HepG2 (cell line): ENCODE data around the gene DTNA. TPM values are rescaled to one million over a fixed set of nuclear protein-coding genes. Genes with fewer than 3 reads are reported as not detected.

Source experiments
- ATAC-seq: fragments of 200-7000 bp; cut with Tn5 transposase; 3 replicates; pipeline ENCODE4 v1.9.1; 2020; ENCODE audit warnings: mild to moderate bottlenecking, moderate library complexity
- BruUV-seq: library from RNA; stranded (reverse); fragments of 400-500 nt; replicated peaks from 2 replicates; lab custom pipeline; 2021; lab: Mats Ljungman, UMichigan
- CTCF ChIA-PET: fragments of 300-600 bp; formaldehyde crosslinking; extraction: SDS; loops from one replicate; lab custom pipeline; 2021; ENCODE audit warnings: low total read pairs, inconsistent platforms, low intra/inter-chr PET ratio; lab: Yijun Ruan, JAX
- POLR2A ChIA-PET: fragments of 350-600 bp; sonication (Branson Sonifier 250); formaldehyde crosslinking; loops from one replicate; lab custom pipeline; 2020; ENCODE audit warnings: antibody characterized with exemption, inconsistent platforms; lab: Yijun Ruan, JAX
- DNase-seq: peaks from one replicate; pipeline ENCODE4 v3.0.0-alpha.2; 2015; ENCODE audit warnings: low spot score
- FAIRE-seq: peaks from 3 replicates; lab custom pipeline; 2011; peaks lifted over from hg19 to GRCh38; lab: Jason Lieb, UNC
- H2AFZ ChIP-seq: one replicate; pipeline ENCODE4 v1.6.1; 2011; ENCODE audit warnings: low read length, inconsistent platforms
- H3K27ac ChIP-seq: fragments of 300-600 bp; 3 replicates; pipeline ENCODE4 v1.8.0; 2011; ENCODE audit warnings: mixed run types, mild to moderate bottlenecking, mixed read lengths, low read length, inconsistent platforms; ENCODE audit not compliant: insufficient read depth; ENCODE audit errors: extremely low read length
- H3K27me3 ChIP-seq, 2 experiments: fragments of 200-600 bp in 1 of 2; 2 replicates in 1 of 2; 3 replicates in 1 of 2; pipeline versions ENCODE4 v1.6.0 to v1.8.0; 2011; ENCODE audit warnings: low read length in 2 of 2, mild to moderate bottlenecking in 2 of 2, moderate library complexity in 2 of 2, inconsistent platforms in 1 of 2; ENCODE audit not compliant: insufficient read depth in 2 of 2, control insufficient read depth in 1 of 2
- H3K36me3 ChIP-seq, 2 experiments: fragments of 200-600 bp in 1 of 2; replicated peaks in 1 of 2; 2 replicates in 1 of 2; 3 replicates in 1 of 2; pipeline versions ENCODE4 v1.5.1 to v1.8.0; 2011; ENCODE audit warnings: low read length in 2 of 2, inconsistent platforms in 1 of 2; ENCODE audit not compliant: insufficient read depth in 2 of 2, control insufficient read depth in 1 of 2
- H3K4me1 ChIP-seq: 2 replicates; pipeline ENCODE4 v1.5.1; 2012; ENCODE audit warnings: low read length, inconsistent platforms; ENCODE audit not compliant: insufficient read depth
- H3K4me2 ChIP-seq: 2 replicates; pipeline ENCODE4 v1.6.0; 2011; ENCODE audit warnings: low read depth, low read length, inconsistent platforms
- H3K4me3 ChIP-seq, 3 experiments: fragments of 200-600 bp in 1 of 3; sonication (generic), shearing (Covaris generic) in 1 of 3; replicated peaks in 1 of 3; 2 replicates each; pipeline ENCODE4 v1.5.1; 2011 to 2016; ENCODE audit warnings: low read length in 3 of 3, inconsistent platforms in 2 of 3, low read depth in 2 of 3, mild to moderate bottlenecking in 2 of 3, control low read depth in 1 of 3, mixed read lengths in 1 of 3; ENCODE audit not compliant: insufficient read depth in 1 of 3
- H3K79me2 ChIP-seq: one replicate; pipeline ENCODE4 v1.6.1; 2011; ENCODE audit warnings: low read length, inconsistent platforms; ENCODE audit not compliant: insufficient read depth
- H3K9ac ChIP-seq: 2 replicates; pipeline ENCODE4 v1.6.0; 2011; ENCODE audit warnings: mild to moderate bottlenecking, low read depth, low read length, inconsistent platforms; ENCODE audit not compliant: insufficient read depth
- H3K9me3 ChIP-seq: 2 replicates; pipeline ENCODE4 v1.5.1; 2012; ENCODE audit warnings: mild to moderate bottlenecking, low read length
- H4K20me1 ChIP-seq: 2 replicates; pipeline ENCODE4 v1.6.0; 2011; ENCODE audit warnings: inconsistent platforms, mild to moderate bottlenecking, low read length, moderate library complexity; ENCODE audit not compliant: insufficient read depth
- DPF2 ChIP-seq: sonication (generic); formaldehyde crosslinking; IDR thresholded peaks from 2 replicates; pipeline ENCODE4 v1.4.0; 2020; ENCODE audit warnings: mild to moderate bottlenecking, low read depth, missing genetic modification reagents, borderline replicate concordance
- MTA1 ChIP-seq: sonication (generic); formaldehyde crosslinking; IDR thresholded peaks from 2 replicates; pipeline ENCODE4 v1.4.0; 2020; ENCODE audit warnings: missing genetic modification reagents, mild to moderate bottlenecking, borderline replicate concordance
- NCOA2 ChIP-seq: sonication (generic); formaldehyde crosslinking; IDR thresholded peaks from 2 replicates; pipeline ENCODE4 v1.8.0; 2022; ENCODE audit warnings: inconsistent platforms
- NPAS2 ChIP-seq: sonication (generic); formaldehyde crosslinking; IDR thresholded peaks from 2 replicates; pipeline ENCODE4 v1.8.0; 2022; ENCODE audit warnings: mild to moderate bottlenecking, missing genetic modification reagents, borderline replicate concordance
- SATB2 ChIP-seq: sonication (generic); formaldehyde crosslinking; IDR thresholded peaks from 2 replicates; pipeline ENCODE4 v1.5.0; 2020; ENCODE audit warnings: missing genetic modification reagents
- SOX5 ChIP-seq: IDR thresholded peaks from 2 replicates; pipeline ENCODE4 v1.6.1; 2016; ENCODE audit warnings: borderline replicate concordance
- SP5 ChIP-seq: IDR thresholded peaks from 2 replicates; pipeline ENCODE4 v1.6.1; 2016; ENCODE audit warnings: low read depth, borderline replicate concordance
- STAG1 ChIP-seq: sonication (generic); formaldehyde crosslinking; IDR thresholded peaks from 2 replicates; pipeline ENCODE4 v1.4.0; 2020; ENCODE audit warnings: missing genetic modification reagents
- ZNF883 ChIP-seq: sonication (generic); formaldehyde crosslinking; IDR thresholded peaks from 2 replicates; pipeline ENCODE4 v1.5.1; 2020; ENCODE audit warnings: mild to moderate bottlenecking, missing genetic modification reagents; ENCODE audit errors: not compliant biosample characterization
- WGBS: methylation state at CpG from one replicate; pipeline ENCODE4 v1.1.6; 2017; ENCODE audit warnings: low lambda C conversion rate; 5-methylcytosine and 5-hydroxymethylcytosine counted together
- in situ Hi-C: cut with HindIII; loops from 2 replicates; pipeline ENCODE4 v1.10.0; 2017; ENCODE audit warnings: low pct_unique_long_range_greater_than_20kb; ENCODE audit not compliant: extremely low pct_ligation_motif_present
- intact Hi-C: fragments of 100-400 bp; cut with micrococcal nuclease; formaldehyde crosslinking; loops from one replicate; pipeline ENCODE4 v1.10.0; 2022; ENCODE audit not compliant: unreplicated experiment
- polyA plus RNA-seq, 8 experiments: library from polyadenylated mRNA; depleted of rRNA in 3 of 8; stranded (reverse) in 7 of 8; unstranded in 1 of 8; fragments of >200 nt; fragmentation: Illumina TruSeq in 4 of 8; extraction: Trizol in 4 of 8; gene quantifications; 2 replicates each; pipeline versions ENCODE4 v1.2.1 to v1.2.3, GENCODE V29; 2011 to 2016; ENCODE audit warnings: low read depth in 4 of 8, missing spikeins in 1 of 8, mixed read lengths in 1 of 8; ENCODE audit not compliant: insufficient read depth in 1 of 8
- total RNA-seq, 5 experiments: library from RNA; depleted of rRNA; stranded (reverse); fragments of >200 nt; fragmentation: Illumina TruSeq; extraction: Trizol; gene quantifications; 2 replicates each; pipeline ENCODE4 v1.2.3, GENCODE V29; 2016; ENCODE audit warnings: low read depth in 1 of 5
- TF ChIP-seq, protein P1 (sequence below): sonication (generic); formaldehyde crosslinking; IDR thresholded peaks from 2 replicates; pipeline ENCODE4 v1.4.0; 2020; ENCODE audit warnings: mild to moderate bottlenecking, missing genetic modification reagents

Gene DTNA
- total and polyA plus RNA-seq, 2 of the 13 experiments (the other 11 are each of a cell fraction or from before 2014, with no cell fraction given) = 8.5 to 29.0 TPM

DNA sequence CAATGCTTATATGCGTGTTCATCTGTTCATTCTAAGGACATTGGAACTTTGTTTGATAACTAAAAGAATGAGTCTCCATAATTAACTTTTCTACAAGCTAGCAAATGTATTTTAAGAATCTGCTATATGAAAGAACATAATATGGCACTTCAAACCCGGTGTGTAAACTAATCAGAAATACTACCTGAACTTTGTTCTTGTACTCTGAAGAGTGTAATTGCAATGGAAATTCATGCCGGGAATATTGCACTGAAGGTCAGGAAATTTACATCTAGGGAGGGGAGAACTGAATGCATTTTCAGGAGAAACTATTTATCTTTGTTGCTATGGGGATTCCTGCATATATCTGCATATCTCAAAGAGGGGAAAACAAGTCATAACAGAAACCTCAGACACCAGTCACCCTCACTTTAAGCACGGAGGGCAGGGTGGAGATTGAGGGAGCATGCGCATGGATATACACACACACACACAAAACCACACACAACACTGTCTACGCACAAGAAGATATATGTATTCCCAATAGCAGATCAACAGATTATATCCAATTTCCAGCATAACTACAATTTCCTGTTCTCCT is 76.2 kb downstream of the DTNA start:
- no peaks in the 10 kb centered on the region for H3K36me3 ChIP-seq
- no peak overlapping the region for H2AFZ ChIP-seq
- ChIA-PET CTCF (no interaction called here), POLR2A (no interaction called here)
- H3K27ac ChIP-seq = no peak overlapping the region
- ATAC-seq (no peak), DNase-seq (no peak), FAIRE-seq (no peak)
- in situ Hi-C loops (loop anchor here (5.0 to 10.0 kb wide), 2 partner anchors 121 to 434 kb away; no protein-coding TSS in a partner anchor), intact Hi-C loops (loop anchor here (5.0 kb wide), 2 partner anchors 189 to 664 kb away; no protein-coding TSS in a partner anchor)
- no peaks in the 10 kb centered on the region for H3K9me3 ChIP-seq
- H3K4me3 ChIP-seq = no peak overlapping the region
- TF ChIP-seq SP5 (CRISPR knock-in tag) (no peak), NCOA2 (CRISPR knock-in tag) (no peak), ZNF883 (CRISPR knock-in tag) (no peak), NPAS2 (CRISPR knock-in tag) (no peak), SATB2 (no peak), SOX5 (CRISPR knock-in tag) (no peak), STAG1 (CRISPR knock-in tag) (no peak), MTA1 (no peak), DPF2 (CRISPR knock-in tag) (no peak)
- TF ChIP-seq, protein P1, sequence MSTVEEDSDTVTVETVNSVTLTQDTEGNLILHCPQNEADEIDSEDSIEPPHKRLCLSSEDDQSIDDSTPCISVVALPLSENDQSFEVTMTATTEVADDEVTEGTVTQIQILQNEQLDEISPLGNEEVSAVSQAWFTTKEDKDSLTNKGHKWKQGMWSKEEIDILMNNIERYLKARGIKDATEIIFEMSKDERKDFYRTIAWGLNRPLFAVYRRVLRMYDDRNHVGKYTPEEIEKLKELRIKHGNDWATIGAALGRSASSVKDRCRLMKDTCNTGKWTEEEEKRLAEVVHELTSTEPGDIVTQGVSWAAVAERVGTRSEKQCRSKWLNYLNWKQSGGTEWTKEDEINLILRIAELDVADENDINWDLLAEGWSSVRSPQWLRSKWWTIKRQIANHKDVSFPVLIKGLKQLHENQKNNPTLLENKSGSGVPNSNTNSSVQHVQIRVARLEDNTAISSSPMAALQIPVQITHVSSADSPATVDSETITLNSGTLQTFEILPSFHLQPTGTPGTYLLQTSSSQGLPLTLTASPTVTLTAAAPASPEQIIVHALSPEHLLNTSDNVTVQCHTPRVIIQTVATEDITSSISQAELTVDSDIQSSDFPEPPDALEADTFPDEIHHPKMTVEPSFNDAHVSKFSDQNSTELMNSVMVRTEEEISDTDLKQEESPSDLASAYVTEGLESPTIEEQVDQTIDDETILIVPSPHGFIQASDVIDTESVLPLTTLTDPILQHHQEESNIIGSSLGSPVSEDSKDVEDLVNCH = no peak
- no peaks in the 10 kb centered on the region for H3K79me2 ChIP-seq
- H3K4me1 ChIP-seq = no peaks in the 10 kb centered on the region
- no peaks in the 10 kb centered on the region for H3K27me3 ChIP-seq
- H3K9ac ChIP-seq = no peak overlapping the region
- 68% methylated on average over 6 of the region's 6 CpGs for WGBS
- no peaks in the 10 kb centered on the region for H4K20me1 ChIP-seq
- H3K4me2 ChIP-seq = no peak overlapping the region
- BruUV-seq = no TSS peak
